AG10803 (cell line): ENCODE data around the gene ANLN.
"Not testable (repeated sequence)": the region's sequence is repeated elsewhere in the genome, so short reads cannot be mapped to it uniquely, and the experiment has no call there.

Experiments used
- DNase-seq: peaks from one replicate; pipeline ENCODE4 v3.0.0; 2010; ENCODE audit warnings: low read depth
- H3K4me3 ChIP-seq: 2 replicates; pipeline ENCODE4 v1.5.1; 2011; ENCODE audit warnings: mild to moderate bottlenecking, low read length, control low read depth
- CTCF ChIP-seq: conservative IDR thresholded peaks from 2 replicates; pipeline ENCODE4 v1.5.1; 2011; ENCODE audit warnings: mild to moderate bottlenecking, low read length, control low read depth, inconsistent platforms

ANLN gene

GRCh38 chr7:36491317-36491716, 101.7 kb downstream of the ANLN start:
- no peak for TF ChIP-seq CTCF
- no peak for DNase-seq
- no peak overlapping the region for H3K4me3 ChIP-seq

- no peak for DNase-seq
- TF ChIP-seq CTCF = no peak
- no peak overlapping the region for H3K4me3 ChIP-seq
These were observed 106.9 kb downstream of the ANLN start for GRCh38 chr7:36496576-36496975.

GRCh38 chr7:36497176-36497575, 107.5 kb downstream of the ANLN start:
- not testable (repeated sequence) for DNase-seq

GRCh38 chr7:36497775-36498174, 108.1 kb downstream of the ANLN start:
- DNase-seq = no peak
- no peak for TF ChIP-seq CTCF
- no peak overlapping the region for H3K4me3 ChIP-seq

More at GRCh38 chr7:36497176-36497575, 107.5 kb downstream of the ANLN start:
- not testable (repeated sequence) for H3K4me3 ChIP-seq
